ENCODE results near the gene DGKG. TPM values are rescaled to one million over a fixed set of nuclear protein-coding genes. Genes with fewer than 3 reads are reported as not detected.

The DGKG gene
- total and polyA plus RNA-seq, 2 of the 8 experiments (the other 6 are each of a cell fraction or from before 2014, with no cell fraction given): 0.30 to 0.48 TPM

DNA sequence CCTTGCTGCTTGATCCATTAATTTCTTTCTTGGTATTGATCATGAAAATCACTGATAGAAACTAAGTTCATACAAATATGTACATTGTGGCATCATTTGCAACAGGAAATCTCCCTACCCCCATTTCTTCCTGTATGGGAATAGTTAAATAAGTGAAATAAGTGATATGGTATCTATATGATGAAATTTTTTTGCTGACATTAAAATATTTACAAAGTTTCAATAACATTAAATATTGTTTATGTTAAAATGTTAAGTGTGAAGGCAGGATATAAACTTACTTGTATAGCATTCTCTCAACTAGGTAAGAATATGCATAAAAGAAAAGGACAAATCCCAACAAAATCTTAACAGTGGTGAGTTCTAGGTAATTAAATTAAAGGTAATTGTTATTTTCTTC, 193.1 kb downstream of the DGKG start:
- Histone ChIP-seq H4K20me1 (replicated peaks in 1 of 2; ENCODE audit: control insufficient read depth in 1 of 2, insufficient read depth in 2 of 2, low read length in 2 of 2) (no peaks in the 10 kb centered on the region), H3K23ac (ENCODE audit: insufficient read length) (no peak overlapping the region), H3K36me3 (ENCODE audit: control insufficient read depth in 2 of 4, insufficient read depth in 4 of 4, low read length in 3 of 4) (no peaks in the 10 kb centered on the region), H3K27me3 (replicated peaks in 1 of 4; ENCODE audit: control insufficient read depth in 3 of 4, extremely low read depth in 1 of 4, insufficient read depth in 3 of 4, low read length in 3 of 4) (no peaks in the 10 kb centered on the region; a peak in 1 of 7 replicates), H3K56ac (replicated peaks; ENCODE audit: insufficient read length, low read depth, low read length) (no peak overlapping the region), H2BK5ac (ENCODE audit: low read depth, low read length) (no peak overlapping the region), H3K27ac (ENCODE audit: low read depth, low read length) (no peak overlapping the region), H2AFZ (ENCODE audit: low read length) (no peak overlapping the region), H2BK120ac (replicated peaks; ENCODE audit: low read depth, low read length) (no peak overlapping the region), H3K14ac (ENCODE audit: insufficient read length) (no peak overlapping the region), H2BK20ac (ENCODE audit: low read length) (no peak overlapping the region), H3K79me1 (ENCODE audit: low read depth, low read length) (no peaks in the 10 kb centered on the region), H4K91ac (replicated peaks; ENCODE audit: insufficient read length, low read length) (no peak overlapping the region), H3K4me2 (ENCODE audit: insufficient read depth in 1 of 2, low read depth in 2 of 2, low read length in 2 of 2) (no peak overlapping the region), H2BK15ac (ENCODE audit: low read length) (no peak overlapping the region), H3K4me1 (replicated peaks in 1 of 4; ENCODE audit: control insufficient read depth in 3 of 4, insufficient read depth in 4 of 4, low read length in 3 of 4) (no peaks in the 10 kb centered on the region), H3K79me2 (ENCODE audit: control insufficient read depth in 1 of 2, insufficient read depth in 2 of 2, low read length in 2 of 2) (no peaks in the 10 kb centered on the region), H3K23me2 (ENCODE audit: low read depth, low read length) (no peaks in the 10 kb centered on the region), H4K8ac (ENCODE audit: extremely low read depth, insufficient read depth, low read length) (no peak overlapping the region), H3K9ac (replicated peaks in 1 of 4; ENCODE audit: extremely low read depth in 1 of 4, low read depth in 3 of 4, low read length in 3 of 4) (no peak overlapping the region), H3K4ac (replicated peaks; ENCODE audit: insufficient read length, low read depth, low read length) (no peak overlapping the region), H3K4me3 (ENCODE audit: extremely low read depth in 1 of 4, insufficient read depth in 2 of 4, low read depth in 3 of 4, low read length in 4 of 4) (no peak overlapping the region), H3K9me3 (ENCODE audit: insufficient read depth in 2 of 2, low read depth in 1 of 2, low read length in 1 of 2) (no peaks in the 10 kb centered on the region), H2AK5ac (ENCODE audit: low read depth, low read length) (no peak overlapping the region), H4K5ac (ENCODE audit: insufficient read length, low read depth, low read length) (no peak overlapping the region), H2BK12ac (ENCODE audit: low read depth, low read length) (no peak overlapping the region), H3K18ac (ENCODE audit: extremely low read depth, low read length) (no peak overlapping the region)
- ChIA-PET CTCF (ENCODE audit: partially characterized antibody) (no interaction called here), POLR2A (ENCODE audit: partially characterized antibody) (no interaction called here)
- no peak for DNase-seq (ENCODE audit: low read depth in 1 of 2, low spot score in 2 of 2)
- no peak for FAIRE-seq
- TF ChIP-seq GABPA (IDR thresholded peaks at IDR 0.05; ENCODE audit: borderline replicate concordance, insufficient read depth, low read length) (no peak), CBX8 (IDR thresholded peaks at IDR 0.05; ENCODE audit: borderline replicate concordance, low read depth, low read length) (no peak), TEAD4 (IDR thresholded peaks at IDR 0.05; ENCODE audit: low read depth, low read length) (no peak), EGR1 (IDR thresholded peaks at IDR 0.05; ENCODE audit: borderline replicate concordance, low read depth, low read length) (no peak), CHD2 (IDR thresholded peaks at IDR 0.05; ENCODE audit: low read length) (no peak), GTF2F1 (IDR thresholded peaks at IDR 0.05; ENCODE audit: borderline replicate concordance, low read depth, low read length) (no peak), SIN3A (conservative IDR thresholded peaks at IDR 0.05 in 1 of 2, IDR thresholded peaks at IDR 0.05 in 1 of 2; ENCODE audit: low read depth in 1 of 2, low read length in 2 of 2) (no peak), POLR2AphosphoS5 (IDR thresholded peaks at IDR 0.05; ENCODE audit: low read depth, low read length) (no peak), KDM4A (IDR thresholded peaks at IDR 0.05; ENCODE audit: low read depth, low read length, severe bottlenecking) (no peak), JUND (IDR thresholded peaks at IDR 0.05; ENCODE audit: low read length) (no peak), SP4 (IDR thresholded peaks at IDR 0.05; ENCODE audit: low read length) (no peak), CTBP2 (IDR thresholded peaks at IDR 0.05; ENCODE audit: borderline replicate concordance, insufficient read depth, insufficient read length, low read length) (no peak), ASH2L (IDR thresholded peaks at IDR 0.05; ENCODE audit: low read length) (no peak), POU5F1 (IDR thresholded peaks at IDR 0.05; ENCODE audit: low read depth, low read length) (no peak), CBX5 (IDR thresholded peaks at IDR 0.05; ENCODE audit: low read depth, low read length) (no peak)
- TF ChIP-seq, protein P1, sequence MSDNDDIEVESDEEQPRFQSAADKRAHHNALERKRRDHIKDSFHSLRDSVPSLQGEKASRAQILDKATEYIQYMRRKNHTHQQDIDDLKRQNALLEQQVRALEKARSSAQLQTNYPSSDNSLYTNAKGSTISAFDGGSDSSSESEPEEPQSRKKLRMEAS (IDR thresholded peaks at IDR 0.05): no peak
